Measurements from ENCODE around the gene CIC. TPM values are rescaled to one million over a fixed set of nuclear protein-coding genes. Genes with fewer than 3 reads are reported as not detected.

CIC gene
- total RNA-seq, 1 donor from 2014 or later, result 68.3 TPM

DNA sequence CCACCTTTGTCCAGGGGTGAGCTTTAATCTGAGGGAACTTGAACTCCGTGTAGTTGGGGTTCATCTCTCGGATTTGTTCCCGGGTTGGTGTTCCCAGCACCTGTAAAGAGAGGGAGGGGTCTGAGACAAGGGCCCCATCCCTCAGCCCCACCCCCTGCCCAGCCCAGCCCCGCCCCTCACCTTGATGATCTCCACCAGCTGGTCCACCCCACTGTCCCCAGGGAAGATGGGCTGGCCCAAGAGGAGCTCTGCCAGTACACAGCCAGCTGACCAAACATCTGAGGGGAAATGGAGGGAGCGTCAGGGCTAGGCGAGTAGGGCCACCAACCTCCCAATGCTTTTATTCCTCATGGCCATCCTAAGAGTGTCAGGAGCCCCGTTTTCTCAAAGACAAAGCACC, 35.9 kb upstream of the CIC start:
- H3K27ac Mint-ChIP-seq, result no peak overlapping the region
- H3K36me3 Mint-ChIP-seq (ENCODE audit: low read depth), result peaks cover 86% of the 10 kb centered on the region
- peaks cover 5% of the 10 kb centered on the region for H3K4me1 Mint-ChIP-seq (ENCODE audit: low read depth)
- H3K27me3 Mint-ChIP-seq (ENCODE audit: low read depth), result no peaks in the 10 kb centered on the region
- H3K4me3 Mint-ChIP-seq (ENCODE audit: low read depth), result no peak overlapping the region
- no peak for DNase-seq (ENCODE audit: low spot score)
- no peaks in the 10 kb centered on the region for H3K9me3 Mint-ChIP-seq
- intact Hi-C loops (cut with micrococcal nuclease), result no loop called here

GRCh38 chr19:42233678-42234292, 35.3 kb upstream of the CIC start:
- Mint-ChIP-seq H3K9me3 (no peaks in the 10 kb centered on the region), H3K36me3 (ENCODE audit: low read depth) (peaks cover 79% of the 10 kb centered on the region), H3K4me3 (ENCODE audit: low read depth) (no peak overlapping the region), H3K27me3 (ENCODE audit: low read depth) (no peaks in the 10 kb centered on the region), H3K27ac (no peak overlapping the region), H3K4me1 (ENCODE audit: low read depth) (peaks cover 5% of the 10 kb centered on the region)
- intact Hi-C loops (cut with micrococcal nuclease), result no loop called here
- DNase-seq (ENCODE audit: low spot score), result no peak

GRCh38 chr19:42234364-42234763, 34.7 kb upstream of the CIC start:
- H3K27ac Mint-ChIP-seq, result no peak overlapping the region
- H3K27me3 Mint-ChIP-seq (ENCODE audit: low read depth), result no peaks in the 10 kb centered on the region
- peaks cover 6% of the 10 kb centered on the region for H3K4me1 Mint-ChIP-seq (ENCODE audit: low read depth)
- DNase-seq (ENCODE audit: low spot score), result no peak
- intact Hi-C loops (cut with micrococcal nuclease), result no loop called here
- no peak overlapping the region for H3K4me3 Mint-ChIP-seq (ENCODE audit: low read depth)
- no peaks in the 10 kb centered on the region for H3K9me3 Mint-ChIP-seq
- peaks cover 79% of the 10 kb centered on the region for H3K36me3 Mint-ChIP-seq (ENCODE audit: low read depth)

- H3K27me3 Mint-ChIP-seq (ENCODE audit: low read depth), result no peaks in the 10 kb centered on the region
- H3K4me1 Mint-ChIP-seq (ENCODE audit: low read depth), result peaks cover 6% of the 10 kb centered on the region
- no peak overlapping the region for H3K4me3 Mint-ChIP-seq (ENCODE audit: low read depth)
- H3K27ac Mint-ChIP-seq, result no peak overlapping the region
- DNase-seq (ENCODE audit: low spot score), result no peak
- intact Hi-C loops (cut with micrococcal nuclease), result no loop called here
- H3K9me3 Mint-ChIP-seq, result no peaks in the 10 kb centered on the region
- peaks cover 79% of the 10 kb centered on the region for H3K36me3 Mint-ChIP-seq (ENCODE audit: low read depth)
Measured at GRCh38 chr19:42235181-42235580, 33.9 kb upstream of the CIC start.

- Mint-ChIP-seq H3K4me3 (ENCODE audit: low read depth) (no peak overlapping the region), H3K9me3 (no peaks in the 10 kb centered on the region), H3K27me3 (ENCODE audit: low read depth) (no peaks in the 10 kb centered on the region), H3K27ac (no peak overlapping the region), H3K4me1 (ENCODE audit: low read depth) (peaks cover 23% of the 10 kb centered on the region), H3K36me3 (ENCODE audit: low read depth) (peaks cover 44% of the 10 kb centered on the region)
- intact Hi-C loops (cut with micrococcal nuclease), result loop anchor here (5.0 kb wide), 1 partner anchor 183 kb away; no protein-coding TSS in a partner anchor
- DNase-seq (ENCODE audit: low spot score), result no peak
Measured at GRCh38 chr19:42239544-42240220, 29.4 kb upstream of the CIC start.

- peaks cover 32% of the 10 kb centered on the region for H3K4me1 Mint-ChIP-seq (ENCODE audit: low read depth)
- DNase-seq (ENCODE audit: low spot score), result no peak
- peaks cover 28% of the 10 kb centered on the region for H3K36me3 Mint-ChIP-seq (ENCODE audit: low read depth)
- no peaks in the 10 kb centered on the region for H3K27me3 Mint-ChIP-seq (ENCODE audit: low read depth)
- intact Hi-C loops (cut with micrococcal nuclease), result loop anchor here (5.0 kb wide), 1 partner anchor 181 kb away; no protein-coding TSS in a partner anchor
- H3K4me3 Mint-ChIP-seq (ENCODE audit: low read depth), result peak overlapping the region; percentile 88
- H3K27ac Mint-ChIP-seq, result peak overlapping the region; percentile 26
- H3K9me3 Mint-ChIP-seq, result no peaks in the 10 kb centered on the region
Measured at GRCh38 chr19:42241279-42241678, 27.8 kb upstream of the CIC start.

- Mint-ChIP-seq H3K27me3 (ENCODE audit: low read depth) (no peaks in the 10 kb centered on the region), H3K36me3 (ENCODE audit: low read depth) (peaks cover 23% of the 10 kb centered on the region), H3K4me1 (ENCODE audit: low read depth) (peaks cover 34% of the 10 kb centered on the region), H3K9me3 (no peaks in the 10 kb centered on the region), H3K4me3 (ENCODE audit: low read depth) (peak overlapping the region; percentile 88), H3K27ac (peak overlapping the region; percentile 83)
- DNase-seq (ENCODE audit: low spot score), result no peak
- intact Hi-C loops (cut with micrococcal nuclease), result loop anchor here (1.0 to 5.0 kb wide), 3 partner anchors 22 to 180 kb away; partner anchors contain the start of genes POU2F2 and ZNF526
Measured at GRCh38 chr19:42242069-42242511, 27.0 kb upstream of the CIC start.

- Mint-ChIP-seq H3K4me3 (ENCODE audit: low read depth) (peak within 1 kb of the TSS; percentile 88), H3K36me3 (ENCODE audit: low read depth) (peaks cover 22% of the 10 kb centered on the region), H3K27ac (peak within 1 kb of the TSS; percentile 93), H3K4me1 (ENCODE audit: low read depth) (peaks cover 34% of the 10 kb centered on the region), H3K9me3 (no peaks in the 10 kb centered on the region), H3K27me3 (ENCODE audit: low read depth) (no peaks in the 10 kb centered on the region)
- intact Hi-C loops (cut with micrococcal nuclease), result loop anchor here (1.0 to 5.0 kb wide), 4 partner anchors 12 to 180 kb away; partner anchors contain the start of genes POU2F2 and ZNF526
- peak; percentile 95 for DNase-seq (ENCODE audit: low spot score)
Measured at GRCh38 chr19:42242512-42243409, 26.3 kb upstream of the CIC start, which contains the start of gene GSK3A. Gene GSK3A, minus strand, starts transcription at chr19:42242602. Its CDS starts 137 bp downstream, at chr19:42242465.

DNA sequence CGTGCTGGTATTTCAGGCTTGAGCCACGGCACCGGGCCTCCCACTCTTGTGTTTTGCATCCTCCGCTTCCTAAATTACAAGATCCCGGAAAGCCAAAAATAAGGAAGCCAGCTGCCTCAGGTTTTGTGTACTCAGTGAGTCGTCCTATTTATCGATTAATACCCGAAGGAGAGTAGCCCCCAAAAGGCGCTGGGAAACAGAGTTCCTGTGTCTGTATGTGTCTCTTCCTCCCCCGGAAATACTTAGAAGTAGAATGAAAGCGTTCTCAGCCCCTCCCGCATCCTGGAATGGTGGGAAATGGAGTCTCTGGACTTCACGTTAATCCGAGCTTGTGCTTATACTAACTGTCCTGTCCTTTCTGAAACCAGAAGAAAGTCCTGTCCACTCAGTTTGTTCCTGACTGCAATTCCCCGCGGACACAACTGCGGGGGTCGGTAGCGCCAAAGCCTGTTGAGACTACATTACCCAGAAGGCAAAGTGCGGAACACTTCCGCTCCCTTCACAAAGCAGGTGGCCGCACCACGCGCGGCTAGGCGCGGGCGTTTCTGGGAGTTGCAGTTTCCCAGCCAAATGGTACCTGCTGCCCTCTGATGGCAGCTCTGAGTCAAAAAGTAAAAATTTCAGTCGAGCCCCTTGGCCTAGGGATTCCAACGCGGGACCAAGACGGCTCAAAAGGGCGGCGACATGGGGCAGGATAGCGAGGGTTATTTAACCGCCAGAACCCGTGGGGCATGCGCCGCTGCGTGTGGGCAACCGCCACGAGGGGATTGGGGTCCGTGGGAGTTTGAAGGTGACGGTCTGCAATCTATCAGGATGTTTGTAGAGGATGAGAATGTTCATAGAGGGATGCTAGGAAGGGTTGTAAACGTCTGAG, 24.5 kb upstream of the CIC start:
- Mint-ChIP-seq H3K9me3 (no peaks in the 10 kb centered on the region), H3K4me1 (ENCODE audit: low read depth) (peaks cover 32% of the 10 kb centered on the region), H3K27me3 (ENCODE audit: low read depth) (no peaks in the 10 kb centered on the region), H3K27ac (peak overlapping the region; percentile 89), H3K36me3 (ENCODE audit: low read depth) (peaks cover 15% of the 10 kb centered on the region), H3K4me3 (ENCODE audit: low read depth) (peak overlapping the region; percentile 88)
- intact Hi-C loops (cut with micrococcal nuclease), result loop anchor here (1.0 to 5.0 kb wide), 5 partner anchors 24 to 178 kb away; partner anchors contain the start of gene MEGF8
- DNase-seq (ENCODE audit: low spot score), result peak; percentile 92

DNA sequence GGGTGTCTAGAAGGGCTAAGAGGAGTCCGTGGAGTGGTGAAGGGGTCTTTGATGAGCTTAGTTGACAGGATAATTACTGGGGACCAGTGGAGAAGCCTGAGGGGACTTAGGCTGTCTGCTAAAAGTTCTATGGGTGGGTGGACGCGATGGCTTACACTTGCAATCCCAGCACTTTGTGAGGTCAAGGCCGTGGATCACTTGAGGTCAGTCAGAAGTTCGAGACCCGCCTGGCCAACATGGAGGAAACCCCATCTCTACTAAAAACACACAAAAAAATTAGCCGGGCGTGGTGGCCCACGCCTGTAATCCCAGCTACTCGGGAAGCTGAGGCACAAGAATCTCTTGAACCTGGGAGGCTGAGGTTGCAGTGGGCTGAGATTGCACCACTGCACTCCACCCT, 23.8 kb upstream of the CIC start:
- intact Hi-C loops (cut with micrococcal nuclease), result loop anchor here (2.0 kb wide), 1 partner anchor 136 kb away; no protein-coding TSS in a partner anchor
- Mint-ChIP-seq H3K36me3 (ENCODE audit: low read depth) (peaks cover 8% of the 10 kb centered on the region), H3K4me1 (ENCODE audit: low read depth) (peaks cover 27% of the 10 kb centered on the region), H3K27ac (peak overlapping the region; percentile 89), H3K4me3 (ENCODE audit: low read depth) (peak overlapping the region; percentile 88), H3K9me3 (no peaks in the 10 kb centered on the region), H3K27me3 (ENCODE audit: low read depth) (no peaks in the 10 kb centered on the region)
- no peak for DNase-seq (ENCODE audit: low spot score)

DNA sequence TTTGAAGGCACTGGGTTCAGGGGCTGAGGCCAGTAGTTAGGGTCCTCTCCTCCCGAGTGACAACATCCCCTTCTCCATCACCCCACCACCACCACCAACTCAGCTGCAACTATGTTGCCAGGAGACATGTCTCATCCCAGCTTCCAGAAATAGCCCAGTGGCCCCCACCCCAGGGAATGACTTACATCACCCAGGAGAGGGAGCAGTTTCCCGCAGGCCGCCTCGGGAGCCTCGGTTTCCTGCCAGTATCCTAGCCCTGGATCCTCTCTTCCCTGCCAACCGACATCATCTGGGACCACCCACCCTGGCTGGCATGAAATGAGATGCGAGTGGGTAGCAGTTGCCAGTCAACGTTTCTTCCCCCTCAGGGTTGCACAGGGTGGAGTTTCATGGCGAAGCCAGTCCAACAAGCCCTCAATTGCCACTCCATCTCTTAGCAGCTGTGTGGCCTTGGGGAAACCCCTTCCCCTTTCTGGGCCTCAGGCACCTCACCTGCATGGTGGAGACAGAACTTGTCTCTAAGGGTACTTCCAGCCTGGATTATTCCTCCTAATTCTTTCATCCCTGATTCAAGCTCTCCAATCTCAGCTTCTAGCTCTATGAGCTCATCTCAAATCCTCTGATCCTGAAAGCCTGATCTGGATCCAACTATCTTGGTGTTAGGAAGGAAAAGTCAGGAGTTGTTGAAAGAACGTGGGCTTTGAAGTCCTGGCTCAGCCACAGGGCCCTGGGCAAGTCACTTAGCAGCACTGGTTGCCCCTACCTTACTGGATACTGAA, 22.7 kb upstream of the CIC start:
- intact Hi-C loops (cut with micrococcal nuclease), result no loop called here
- Mint-ChIP-seq H3K27ac (peak overlapping the region; percentile 19), H3K9me3 (no peaks in the 10 kb centered on the region), H3K27me3 (ENCODE audit: low read depth) (no peaks in the 10 kb centered on the region), H3K4me3 (ENCODE audit: low read depth) (no peak overlapping the region), H3K4me1 (ENCODE audit: low read depth) (peaks cover 18% of the 10 kb centered on the region), H3K36me3 (ENCODE audit: low read depth) (peaks cover 3% of the 10 kb centered on the region)
- no peak for DNase-seq (ENCODE audit: low spot score)

Measured in activated T-helper 2 cell treated with anti-CD3 and anti-CD28 coated beads, Interferon-gamma antibody, Interleukin-2, Interleukin-4, amounts not matched to agents 10 μg/mL and 5 μg/mL and 100 μg/mL, durations not matched to agents 14 hours and 24 hours and 36 hours (primary cell).